Stimulated activated CD4-positive, alpha-beta T cell treated with anti-CD3 and anti-CD28 coated beads, Interleukin-4, amount 100 ng/mL, for 48 hours (primary cell): ENCODE data around the gene P2RY11.
A peak's percentile ranks its signal among the peaks of the same experiment; 100 is the strongest.

Experiments used
- DNase-seq, 2 donors: peaks; one replicate each; pipeline ENCODE4 v3.0.0-alpha.2; 2020; ENCODE audit warnings: low read depth in 2 of 2

Gene P2RY11

DNA sequence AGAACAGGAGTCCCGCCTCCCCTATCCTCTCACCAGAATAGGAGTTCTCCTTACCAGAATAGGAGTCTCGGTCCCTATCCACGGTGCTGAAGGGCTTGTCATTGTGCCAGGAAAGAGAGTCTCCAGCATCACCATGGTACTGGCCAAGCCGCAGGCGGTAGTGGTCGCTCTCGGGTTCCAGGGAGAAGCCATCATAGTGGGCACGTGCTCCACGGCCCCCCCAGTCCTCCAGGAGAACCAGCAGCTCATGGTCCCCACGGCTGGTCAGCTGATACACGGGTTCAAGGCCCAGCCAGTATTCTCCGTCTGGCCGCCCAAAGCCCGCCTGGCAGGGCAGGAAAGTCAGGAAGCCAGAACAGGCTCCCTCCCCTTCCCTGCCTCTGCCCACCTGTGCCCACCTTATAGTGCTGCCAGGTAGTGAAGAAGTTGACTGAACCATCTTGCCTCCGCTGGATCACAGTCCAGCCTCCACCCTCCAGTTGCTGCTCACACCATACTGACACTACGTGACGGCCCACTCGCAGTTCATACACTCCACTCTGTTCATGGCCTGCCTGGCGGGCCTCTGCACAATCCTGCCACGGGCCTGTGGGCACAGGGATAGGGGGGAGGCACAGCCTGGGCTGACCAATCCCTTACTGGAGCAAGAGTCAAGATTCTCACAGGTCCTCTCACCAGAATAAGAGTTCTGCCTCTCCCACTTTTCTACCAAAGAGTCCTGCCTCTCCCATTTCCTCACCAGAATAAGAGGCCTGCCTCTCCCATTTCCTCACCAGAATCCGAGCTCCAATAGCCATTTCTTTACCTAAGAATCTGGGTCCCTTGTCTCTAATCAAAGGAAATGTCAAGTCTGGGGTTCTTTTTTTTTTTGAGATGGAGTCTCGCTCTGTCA lies 18.0 kb upstream of the P2RY11 start:
- DNase-seq: no peak

DNA sequence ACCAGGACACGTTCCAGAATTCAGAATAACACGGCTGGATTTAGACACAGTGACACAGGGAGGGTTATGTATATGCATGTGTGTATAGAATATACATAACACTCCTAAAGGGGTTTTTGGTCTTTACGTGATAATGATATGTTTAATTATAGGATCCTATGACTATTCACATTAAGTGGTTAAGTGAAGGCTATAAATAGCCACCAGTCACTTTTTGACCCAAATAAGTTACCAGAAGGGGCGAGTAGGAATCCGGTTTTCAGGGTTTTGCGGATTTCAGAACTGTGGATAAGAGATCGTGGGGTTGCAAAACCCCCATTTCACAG lies 15.9 kb upstream of the P2RY11 start:
- no peak for DNase-seq

- peak; percentile 81 to 82 for DNase-seq
Observed at GRCh38 chr19:10095948-10096614, 15.4 kb upstream of the P2RY11 start.

DNA sequence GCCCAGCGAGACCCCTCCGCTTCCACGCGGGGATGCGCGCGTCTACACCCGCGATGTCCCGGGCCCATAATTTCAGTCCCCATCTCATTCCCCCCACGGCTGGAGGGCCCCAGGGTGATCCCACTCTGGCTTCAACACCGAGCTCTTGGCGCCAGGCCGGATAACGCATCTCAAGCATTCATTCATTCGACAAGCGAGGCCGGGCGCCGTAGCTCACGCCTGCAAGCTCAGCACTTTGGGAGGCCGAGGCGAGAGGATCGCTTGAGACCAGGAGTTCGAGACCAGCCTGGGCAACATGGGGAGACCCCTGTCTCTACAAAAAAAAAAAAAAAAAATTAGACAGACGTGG lies 14.9 kb upstream of the P2RY11 start:
- DNase-seq: no peak

GRCh38 chr19:10100163-10100785 lies 11.2 kb upstream of the P2RY11 start:
- DNase-seq: no peak

DNA sequence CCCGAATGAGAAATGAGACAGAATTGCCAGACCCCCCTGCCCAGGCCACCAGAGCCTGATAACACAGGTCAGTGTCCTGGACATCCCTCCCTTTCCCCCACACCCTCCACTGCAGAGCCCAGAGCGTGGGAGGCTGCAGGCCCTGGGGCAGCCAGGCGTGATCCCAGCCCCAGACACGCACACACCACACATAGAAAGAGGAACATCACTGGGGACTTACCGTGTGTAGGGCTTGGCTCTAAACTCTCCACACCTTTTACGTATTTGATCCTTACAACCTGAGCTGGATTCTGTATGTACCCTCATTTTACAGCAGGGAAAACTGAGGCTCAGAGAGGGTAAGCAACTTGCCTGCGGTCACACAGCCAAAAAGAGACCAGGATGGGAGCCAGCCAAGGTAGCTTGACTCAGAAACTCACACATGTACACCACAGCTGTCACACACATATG lies 8.7 kb upstream of the P2RY11 start:
- DNase-seq: no peak

GRCh38 chr19:10104130-10104513 lies 7.4 kb upstream of the P2RY11 start:
- no peak for DNase-seq

DNA sequence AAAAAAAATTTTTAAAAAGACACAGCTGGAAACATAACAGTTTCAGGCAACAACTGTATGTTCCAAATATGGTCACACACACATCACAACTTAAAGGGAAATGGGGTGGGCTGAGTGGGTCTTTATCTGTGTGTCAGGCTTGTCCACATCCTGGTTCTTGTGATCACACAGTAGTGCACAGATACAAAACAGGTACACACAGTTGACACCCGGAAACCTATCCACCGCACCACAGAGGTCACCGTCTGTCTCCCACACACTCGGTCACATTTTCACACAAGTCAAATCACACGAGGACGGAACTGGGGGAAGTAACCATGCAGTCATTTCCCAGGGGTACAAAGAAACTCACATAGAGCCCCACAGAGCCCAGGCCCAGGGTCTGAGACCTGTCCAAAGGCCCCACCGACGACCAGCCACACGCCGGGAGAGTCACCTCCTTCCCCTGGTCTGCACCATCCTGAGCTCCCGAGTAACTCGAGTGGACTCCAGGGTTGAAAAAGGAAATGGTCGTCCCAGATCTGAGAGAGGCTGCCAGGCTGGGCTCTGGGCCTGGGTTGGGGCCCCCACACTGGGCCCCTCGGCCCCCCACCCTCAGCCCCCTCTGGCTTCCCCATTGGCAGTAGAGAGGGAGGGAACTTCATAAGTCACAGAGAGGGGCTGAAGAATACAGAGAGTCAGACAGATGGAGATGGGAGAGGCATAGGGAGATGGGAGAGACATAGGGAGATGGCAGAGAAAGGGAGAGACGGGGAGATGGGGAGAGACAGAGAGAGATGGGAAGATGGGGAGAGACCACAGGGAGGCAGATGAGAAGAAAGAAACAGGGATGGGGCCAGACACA lies 6.6 kb upstream of the P2RY11 start:
- peak in 1 of 2 donors; percentile 69 for DNase-seq

DNA sequence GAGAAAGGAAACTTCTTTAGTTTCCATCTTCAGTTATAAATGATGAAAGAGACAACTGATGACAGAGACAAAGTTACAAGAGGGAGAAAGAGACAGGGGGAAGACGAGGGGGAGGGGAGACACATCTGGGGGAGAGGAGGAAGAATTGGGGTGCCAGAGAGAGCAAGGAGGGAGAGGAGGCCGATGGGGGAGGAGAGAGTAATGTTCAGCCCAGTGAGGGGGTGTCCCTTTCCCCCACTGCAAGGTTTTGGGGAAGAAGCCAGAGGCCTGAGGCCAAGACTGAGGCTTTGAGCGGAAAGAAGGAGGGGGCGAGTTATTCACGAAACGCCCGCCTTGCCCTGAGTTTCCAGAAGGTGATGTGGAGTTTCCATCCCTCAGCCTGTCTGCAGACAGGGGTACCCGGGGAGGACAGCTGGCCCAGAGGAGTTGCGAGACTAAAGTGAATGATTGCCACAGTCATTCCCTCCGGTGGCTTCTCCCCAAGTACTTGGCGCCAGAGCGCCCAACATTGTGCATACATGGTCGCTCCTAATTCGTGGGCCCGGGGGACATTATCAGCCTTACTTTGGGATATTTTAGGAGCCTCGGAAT lies 5.9 kb upstream of the P2RY11 start:
- peak; percentile 71 to 83 for DNase-seq

- DNase-seq: peak; percentile 97
Observed at GRCh38 chr19:10106100-10106936, 5.2 kb upstream of the P2RY11 start, which contains the start of gene PPAN. Gene PPAN, plus strand, starts transcription at chr19:10106362. Its CDS starts 33 bp downstream, at chr19:10106395.

DNA sequence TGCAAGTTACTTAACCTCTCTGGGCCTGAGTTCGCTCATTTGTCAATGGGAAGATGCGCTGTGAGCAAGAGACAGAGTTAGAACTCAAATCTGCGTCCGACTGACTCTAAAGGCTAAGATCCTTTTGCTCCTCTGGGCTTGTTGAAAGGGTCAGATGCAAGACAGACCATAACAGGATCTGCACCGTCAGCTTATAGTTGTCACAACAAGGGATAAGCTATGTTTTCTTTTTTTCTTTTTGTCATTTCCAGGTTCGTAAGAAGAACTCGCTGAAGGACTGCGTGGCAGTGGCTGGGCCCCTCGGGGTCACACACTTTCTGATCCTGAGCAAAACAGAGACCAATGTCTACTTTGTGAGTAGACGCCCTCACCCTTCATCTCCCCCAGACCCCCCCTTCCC lies 4.2 kb upstream of the P2RY11 start:
- no peak for DNase-seq

DNA sequence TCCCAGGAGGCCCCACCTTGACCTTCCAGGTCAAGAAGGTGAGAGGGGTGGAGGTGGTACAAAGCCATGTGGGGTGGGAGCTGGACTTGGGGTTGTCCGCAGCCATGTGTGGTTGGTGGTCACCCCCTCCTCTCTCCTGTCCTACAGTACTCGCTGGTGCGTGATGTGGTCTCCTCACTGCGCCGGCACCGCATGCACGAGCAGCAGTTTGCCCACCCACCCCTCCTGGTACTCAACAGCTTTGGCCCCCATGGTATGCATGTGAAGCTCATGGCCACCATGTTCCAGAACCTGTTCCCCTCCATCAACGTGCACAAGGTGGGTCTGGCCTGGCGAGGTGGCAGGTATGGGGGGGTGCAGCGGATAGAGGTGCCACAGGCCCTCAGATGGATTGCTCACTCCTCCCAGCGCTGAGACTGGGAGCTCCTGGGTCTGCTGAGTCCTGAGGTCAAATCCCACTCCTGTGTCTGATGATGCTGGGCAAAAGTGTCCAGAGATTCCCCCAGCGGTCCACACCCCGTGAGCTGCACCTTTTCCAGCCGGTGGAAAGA lies 3.6 kb upstream of the P2RY11 start:
- DNase-seq: no peak

GRCh38 chr19:10109528-10109927 lies 2.0 kb upstream of the P2RY11 start:
- no peak for DNase-seq

DNA sequence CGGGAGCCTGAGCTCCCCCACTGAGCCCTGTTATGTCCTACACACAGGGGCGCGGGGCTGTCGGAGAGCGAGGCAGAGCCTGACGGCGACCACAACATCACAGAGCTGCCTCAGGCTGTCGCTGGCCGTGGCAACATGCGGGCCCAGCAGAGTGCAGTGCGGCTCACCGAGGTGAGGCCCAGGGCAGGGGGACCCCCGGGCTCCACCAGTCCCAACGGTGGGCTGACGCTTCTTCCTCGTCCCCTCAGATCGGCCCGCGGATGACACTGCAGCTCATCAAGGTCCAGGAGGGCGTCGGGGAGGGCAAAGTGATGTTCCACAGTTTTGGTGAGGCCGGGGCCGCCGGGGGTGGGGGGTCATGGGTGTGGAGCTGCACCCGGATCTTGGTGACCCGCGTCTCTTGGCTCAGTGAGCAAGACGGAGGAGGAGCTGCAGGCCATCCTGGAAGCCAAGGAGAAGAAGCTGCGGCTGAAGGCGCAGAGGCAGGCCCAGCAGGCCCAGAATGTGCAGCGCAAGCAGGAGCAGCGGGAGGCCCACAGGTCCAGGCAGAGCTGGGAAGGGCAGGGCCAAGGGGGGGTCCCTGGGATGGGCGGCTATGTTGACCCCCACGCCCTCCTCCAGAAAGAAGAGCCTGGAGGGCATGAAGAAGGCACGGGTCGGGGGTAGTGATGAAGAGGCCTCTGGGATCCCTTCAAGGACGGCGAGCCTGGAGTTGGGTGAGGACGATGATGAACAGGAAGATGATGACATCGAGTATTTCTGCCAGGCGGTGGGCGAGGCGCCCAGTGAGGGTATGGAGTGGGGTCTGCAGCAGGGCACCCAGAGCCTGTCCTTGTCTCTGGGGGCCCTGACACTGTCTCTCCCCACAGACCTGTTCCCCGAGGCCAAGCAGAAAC lies 1.2 kb upstream of the P2RY11 start:
- no peak for DNase-seq

- DNase-seq: no peak
Observed at GRCh38 chr19:10110972-10111317, 548 bp upstream of the P2RY11 start.

- DNase-seq: peak in 1 of 2 donors; percentile 71
Observed at GRCh38 chr19:10112037-10112761, 706 bp downstream of the P2RY11 start.

DNA sequence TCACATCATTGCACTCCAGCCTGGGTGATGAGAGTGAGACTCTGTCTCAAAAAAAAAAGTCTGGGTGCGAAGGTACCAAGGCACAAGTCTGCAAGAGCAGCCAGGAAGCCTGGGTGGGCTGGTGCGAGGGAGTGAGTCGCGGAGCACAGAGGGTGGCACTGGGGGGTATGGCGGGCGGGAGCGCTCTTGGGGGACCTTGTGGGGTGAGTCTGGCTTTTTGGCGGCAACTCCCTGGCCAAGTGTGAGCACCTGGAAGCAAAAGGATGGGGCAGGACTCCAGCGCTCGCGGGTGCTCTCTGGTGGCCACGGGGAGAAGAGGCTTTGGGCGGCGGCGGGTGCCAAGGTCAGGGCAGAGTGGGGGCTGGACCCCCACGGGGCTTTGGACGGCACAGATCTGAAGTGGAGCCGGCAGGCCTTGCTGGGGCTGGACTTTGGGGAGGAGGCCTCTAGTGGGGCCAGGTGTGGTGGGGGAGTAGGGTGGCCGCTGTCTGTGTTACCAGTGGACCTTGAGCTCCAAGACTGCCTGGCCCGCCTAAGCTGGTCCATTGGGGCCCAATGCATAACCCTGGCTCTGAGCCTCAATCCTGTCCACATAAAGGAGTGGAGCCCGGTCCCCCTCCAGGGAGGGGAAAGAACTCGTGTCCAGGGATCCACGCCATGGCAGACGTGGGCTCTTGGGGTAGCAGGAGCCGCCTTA lies 1.6 kb downstream of the P2RY11 start:
- DNase-seq: peak; percentile 67 to 68

DNA sequence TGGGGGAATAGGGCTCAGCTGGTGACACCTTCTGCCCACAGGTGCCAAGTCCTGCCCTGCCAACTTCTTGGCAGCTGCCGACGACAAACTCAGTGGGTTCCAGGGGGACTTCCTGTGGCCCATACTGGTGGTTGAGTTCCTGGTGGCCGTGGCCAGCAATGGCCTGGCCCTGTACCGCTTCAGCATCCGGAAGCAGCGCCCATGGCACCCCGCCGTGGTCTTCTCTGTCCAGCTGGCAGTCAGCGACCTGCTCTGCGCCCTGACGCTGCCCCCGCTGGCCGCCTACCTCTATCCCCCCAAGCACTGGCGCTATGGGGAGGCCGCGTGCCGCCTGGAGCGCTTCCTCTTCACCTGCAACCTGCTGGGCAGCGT lies 2.1 kb downstream of the P2RY11 start:
- no peak for DNase-seq
